ENCODE data around the gene SPATA6.

The SPATA6 gene

DNA sequence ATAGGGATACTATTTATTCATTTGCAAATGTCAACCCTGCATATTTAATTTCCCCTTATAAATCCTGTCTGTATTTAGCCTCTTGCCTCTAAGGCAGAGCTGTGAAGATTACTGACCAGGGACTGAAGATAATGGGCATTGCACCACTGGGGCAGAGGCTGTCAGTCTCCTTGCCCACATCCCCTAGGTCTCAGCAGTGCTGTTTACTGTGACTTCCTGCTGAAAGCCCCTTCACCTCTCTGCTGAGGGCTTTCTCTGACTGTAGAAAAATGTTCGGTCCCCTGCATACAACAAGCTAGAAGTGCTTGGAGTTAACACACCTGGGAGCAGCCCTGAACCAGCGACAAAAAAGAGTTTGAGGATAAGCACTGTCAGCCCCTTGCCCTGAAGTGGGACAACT, 220.7 kb downstream of the SPATA6 start:
- Mint-ChIP-seq H3K4me1 (no peaks in the 10 kb centered on the region), H3K36me3 (ENCODE audit: low read depth) (no peaks in the 10 kb centered on the region), H3K27ac (no peak overlapping the region), H3K27me3 (ENCODE audit: low read depth) (peaks cover 12% of the 10 kb centered on the region), H3K4me3 (no peak overlapping the region), H3K9me3 (no peaks in the 10 kb centered on the region)
- TF ChIP-seq, protein P1, sequence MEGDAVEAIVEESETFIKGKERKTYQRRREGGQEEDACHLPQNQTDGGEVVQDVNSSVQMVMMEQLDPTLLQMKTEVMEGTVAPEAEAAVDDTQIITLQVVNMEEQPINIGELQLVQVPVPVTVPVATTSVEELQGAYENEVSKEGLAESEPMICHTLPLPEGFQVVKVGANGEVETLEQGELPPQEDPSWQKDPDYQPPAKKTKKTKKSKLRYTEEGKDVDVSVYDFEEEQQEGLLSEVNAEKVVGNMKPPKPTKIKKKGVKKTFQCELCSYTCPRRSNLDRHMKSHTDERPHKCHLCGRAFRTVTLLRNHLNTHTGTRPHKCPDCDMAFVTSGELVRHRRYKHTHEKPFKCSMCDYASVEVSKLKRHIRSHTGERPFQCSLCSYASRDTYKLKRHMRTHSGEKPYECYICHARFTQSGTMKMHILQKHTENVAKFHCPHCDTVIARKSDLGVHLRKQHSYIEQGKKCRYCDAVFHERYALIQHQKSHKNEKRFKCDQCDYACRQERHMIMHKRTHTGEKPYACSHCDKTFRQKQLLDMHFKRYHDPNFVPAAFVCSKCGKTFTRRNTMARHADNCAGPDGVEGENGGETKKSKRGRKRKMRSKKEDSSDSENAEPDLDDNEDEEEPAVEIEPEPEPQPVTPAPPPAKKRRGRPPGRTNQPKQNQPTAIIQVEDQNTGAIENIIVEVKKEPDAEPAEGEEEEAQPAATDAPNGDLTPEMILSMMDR (IDR thresholded peaks at IDR 0.05; ENCODE audit: unreplicated experiment in 3 of 3): no peak

DNA sequence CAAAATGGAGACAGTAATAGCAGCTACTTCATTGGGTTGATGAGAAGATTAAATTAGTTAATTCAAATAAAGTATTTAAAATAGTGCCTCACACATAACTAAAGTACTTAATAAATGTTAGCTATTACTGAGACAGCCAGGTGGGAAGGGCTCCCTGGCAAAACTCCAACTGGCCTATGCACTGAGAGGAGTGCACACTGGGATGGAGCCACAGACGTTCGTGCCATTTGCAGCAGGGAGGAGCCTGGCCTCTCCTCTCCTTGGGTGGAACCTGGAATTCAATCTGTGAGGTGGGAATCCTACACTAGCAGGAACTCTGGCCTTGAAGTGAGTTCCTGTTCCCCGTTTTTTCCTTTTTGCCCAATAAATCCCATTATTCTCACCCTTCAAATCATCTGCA, 221.4 kb downstream of the SPATA6 start:
- Mint-ChIP-seq H3K4me1 (no peaks in the 10 kb centered on the region), H3K4me3 (no peak overlapping the region), H3K27ac (no peak overlapping the region), H3K36me3 (ENCODE audit: low read depth) (no peaks in the 10 kb centered on the region), H3K27me3 (ENCODE audit: low read depth) (peaks cover 12% of the 10 kb centered on the region), H3K9me3 (no peaks in the 10 kb centered on the region)
- TF ChIP-seq, protein P1 (IDR thresholded peaks at IDR 0.05; ENCODE audit: unreplicated experiment in 3 of 3): no peak

DNA sequence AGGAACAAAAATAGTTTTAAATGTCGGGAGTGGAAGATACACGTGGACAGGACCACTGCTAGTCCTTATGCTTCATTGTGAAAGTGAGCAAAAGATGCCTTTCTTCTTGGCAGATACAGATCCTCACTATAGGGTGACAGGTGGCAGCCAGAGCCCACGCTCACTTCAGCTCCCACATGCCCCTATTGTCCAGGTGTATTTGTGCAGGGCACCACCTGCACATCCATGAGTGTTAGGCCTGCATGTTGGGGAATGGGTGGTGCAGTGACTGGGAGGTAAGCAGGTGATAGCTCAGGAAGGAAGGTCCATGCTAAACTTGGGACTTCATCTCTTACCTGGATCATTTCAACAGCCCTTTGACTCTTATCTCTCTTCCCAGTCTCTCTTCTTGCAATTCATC, 222.1 kb downstream of the SPATA6 start:
- Mint-ChIP-seq H3K36me3 (ENCODE audit: low read depth) (no peaks in the 10 kb centered on the region), H3K27ac (no peak overlapping the region), H3K27me3 (ENCODE audit: low read depth) (peaks cover 12% of the 10 kb centered on the region), H3K9me3 (no peaks in the 10 kb centered on the region), H3K4me3 (no peak overlapping the region), H3K4me1 (no peaks in the 10 kb centered on the region)
- TF ChIP-seq, protein P1 (IDR thresholded peaks at IDR 0.05; ENCODE audit: unreplicated experiment in 3 of 3): no peak

DNA sequence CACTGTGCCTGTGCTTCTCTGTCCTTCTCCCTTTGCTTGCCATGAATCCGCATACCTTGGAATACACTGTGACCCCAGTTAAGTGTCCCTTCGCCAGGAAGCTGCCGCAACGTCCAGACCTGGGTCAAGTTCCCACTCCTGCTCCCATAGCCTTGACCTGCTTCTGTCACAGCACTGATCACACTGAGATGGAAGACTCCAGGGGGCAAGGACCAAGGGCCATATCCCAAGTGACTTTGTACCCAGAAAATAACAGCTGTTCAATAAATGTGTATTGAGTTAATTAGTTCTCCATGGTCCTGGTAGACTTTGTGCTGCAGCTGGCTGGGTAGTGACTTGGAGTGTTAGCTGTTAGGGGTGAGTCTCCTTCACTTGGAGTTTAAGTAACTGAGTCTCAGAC, 223.6 kb downstream of the SPATA6 start:
- H3K4me3 Mint-ChIP-seq: no peak overlapping the region
- H3K27me3 Mint-ChIP-seq (ENCODE audit: low read depth): peaks cover 12% of the 10 kb centered on the region
- H3K27ac Mint-ChIP-seq: no peak overlapping the region
- TF ChIP-seq, protein P1 (IDR thresholded peaks at IDR 0.05; ENCODE audit: unreplicated experiment in 3 of 3): no peak
- H3K4me1 Mint-ChIP-seq: no peaks in the 10 kb centered on the region
- H3K36me3 Mint-ChIP-seq (ENCODE audit: low read depth): no peaks in the 10 kb centered on the region
- no peaks in the 10 kb centered on the region for H3K9me3 Mint-ChIP-seq

DNA sequence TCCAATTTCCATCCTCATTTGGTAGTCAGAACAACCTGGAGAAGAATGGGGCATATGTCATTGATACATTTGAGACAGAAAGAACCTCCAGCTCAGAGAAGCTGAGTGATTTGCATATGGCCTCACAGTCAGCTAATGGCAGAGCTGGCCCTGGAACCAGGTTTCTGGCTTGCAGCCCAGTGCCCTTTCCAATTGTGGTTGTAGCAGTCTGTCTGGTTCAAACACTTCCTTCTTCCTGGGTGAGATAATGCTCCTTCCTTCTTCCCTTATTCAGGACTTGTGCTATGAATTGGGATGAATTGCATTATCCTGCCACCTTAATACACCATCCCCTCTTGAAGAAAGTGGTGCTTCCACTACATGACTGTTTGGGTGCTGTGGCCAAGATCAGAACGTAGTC, 225.3 kb downstream of the SPATA6 start:
- Mint-ChIP-seq H3K27ac (peak overlapping the region in 1 of 3 experiments; percentile 19), H3K4me3 (no peak overlapping the region), H3K9me3 (no peaks in the 10 kb centered on the region), H3K4me1 (no peaks in the 10 kb centered on the region), H3K36me3 (ENCODE audit: low read depth) (no peaks in the 10 kb centered on the region), H3K27me3 (ENCODE audit: low read depth) (peaks cover 12% of the 10 kb centered on the region)
- TF ChIP-seq, protein P1 (IDR thresholded peaks at IDR 0.05; ENCODE audit: unreplicated experiment in 3 of 3): no peak

Data from nephron (organoid).